ENCODE data around the gene ETV3.
"Not testable (repeated sequence)": the region's sequence is repeated elsewhere in the genome, so short reads cannot be mapped to it uniquely, and the experiment has no call there.

The ETV3 gene

DNA sequence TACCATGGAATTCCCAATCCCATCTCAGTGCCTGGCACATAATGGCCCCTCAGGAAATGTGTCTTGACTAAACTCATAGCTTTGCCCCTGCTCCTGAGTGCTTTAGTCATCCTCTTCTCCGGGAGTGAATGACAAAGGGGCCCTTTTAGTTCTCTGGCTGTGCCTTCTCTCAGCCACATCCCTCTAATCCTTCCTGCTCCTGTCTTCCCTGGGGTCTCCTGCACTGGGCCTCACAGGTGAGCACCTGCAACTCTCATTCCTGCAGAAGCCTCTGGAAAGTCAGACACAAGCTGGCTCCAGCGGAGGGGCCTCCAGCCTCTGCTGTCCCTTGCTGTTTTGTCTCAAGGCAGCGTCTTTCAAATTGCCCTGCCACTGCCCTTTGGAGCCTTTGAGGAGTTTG lies 24.6 kb downstream of the ETV3 start:
- in situ Hi-C loops (cut with HindIII; ENCODE audit: low sequenced_read_pairs), result no loop called here

DNA sequence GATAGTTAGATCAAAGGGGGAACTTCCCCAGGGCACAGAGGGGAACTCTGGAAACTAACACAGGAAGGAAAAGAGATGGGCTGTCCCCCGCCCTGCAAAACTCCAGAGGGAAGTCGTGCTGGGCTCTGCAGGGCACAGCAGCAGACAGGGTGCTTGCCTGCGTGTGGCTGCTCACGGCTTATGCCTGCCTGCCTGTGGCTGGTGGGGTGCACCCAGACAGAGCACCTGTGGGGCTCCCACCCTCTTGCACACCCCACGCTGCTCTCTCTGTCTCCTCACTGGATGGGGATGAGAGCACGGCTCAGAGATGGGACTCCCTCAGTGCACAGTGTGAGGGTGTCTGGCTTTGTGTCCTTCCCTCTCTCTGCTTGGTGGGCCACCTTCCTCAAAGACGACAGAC lies 25.1 kb downstream of the ETV3 start:
- in situ Hi-C loops (cut with HindIII; ENCODE audit: low sequenced_read_pairs), result no loop called here

DNA sequence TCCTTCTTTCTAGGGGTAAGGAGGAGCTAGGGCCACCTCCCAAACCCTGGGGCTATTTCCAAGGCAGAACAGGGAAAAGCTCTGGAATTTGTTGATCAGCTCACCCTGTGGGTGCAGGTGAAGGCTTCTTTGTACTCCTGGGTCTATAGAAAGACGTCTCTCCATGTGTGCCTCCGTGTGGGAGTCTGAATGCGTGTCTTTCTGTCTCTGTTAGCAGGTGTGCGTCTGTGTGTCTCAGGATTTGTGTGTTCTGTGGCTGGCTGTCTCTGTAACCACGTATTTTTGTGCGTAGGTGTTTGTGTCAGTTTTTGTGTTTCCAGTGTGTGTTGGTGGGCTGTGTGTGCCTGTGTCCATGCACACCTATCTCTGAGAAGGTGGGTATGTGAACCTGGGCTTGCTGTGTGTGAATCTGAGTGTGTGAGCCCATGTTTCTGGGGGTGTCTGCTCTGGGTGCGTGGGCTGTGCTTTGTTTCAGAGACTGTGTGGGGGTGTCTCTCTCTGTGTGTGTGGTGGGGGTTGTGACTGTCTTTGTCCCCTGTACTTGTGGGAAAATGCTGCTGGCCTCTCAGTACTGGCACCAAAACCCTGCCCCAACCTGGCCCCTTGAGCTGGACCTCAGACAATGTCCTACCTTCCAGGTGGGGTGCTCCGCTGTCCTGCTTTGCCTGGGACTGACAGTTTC lies 25.9 kb downstream of the ETV3 start:
- in situ Hi-C loops (cut with HindIII; ENCODE audit: low sequenced_read_pairs), result no loop called here

DNA sequence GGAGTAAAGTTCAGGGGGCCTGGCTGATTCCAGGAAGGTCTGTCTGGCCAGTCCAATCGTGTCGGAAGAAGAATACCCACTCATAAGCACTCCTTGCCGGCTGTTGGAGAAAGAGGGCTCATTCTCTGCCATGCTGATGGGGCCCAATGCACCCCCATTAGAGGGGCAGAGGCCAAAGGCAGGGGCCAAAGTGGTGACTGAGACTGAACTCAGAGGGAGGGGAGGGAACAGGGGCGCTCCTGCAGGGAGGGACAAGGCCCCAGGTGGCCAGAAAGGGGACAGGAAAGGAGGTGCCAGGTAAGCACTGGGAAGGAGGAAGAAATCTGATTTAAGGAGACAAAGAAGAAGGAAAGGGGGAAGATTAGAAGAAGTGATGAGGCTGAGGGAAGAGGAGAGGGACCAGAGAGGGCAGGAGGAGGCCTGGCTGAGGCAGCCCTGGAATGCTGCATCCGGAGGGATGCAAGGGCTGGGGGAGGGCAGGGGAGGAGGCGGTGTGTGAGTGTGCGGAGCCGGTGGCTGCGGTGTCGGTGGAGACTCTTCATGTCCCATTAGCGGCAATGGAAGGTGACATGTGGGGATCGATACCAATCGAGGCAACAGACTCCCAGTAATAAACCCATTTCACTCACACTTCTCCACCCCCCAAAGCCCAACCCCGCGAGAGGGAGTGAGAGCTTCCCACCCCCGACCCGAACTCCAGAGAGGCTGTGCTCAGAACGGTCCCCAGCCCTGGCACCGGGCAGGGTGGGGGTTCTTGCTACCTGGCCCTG lies 26.6 kb downstream of the ETV3 start:
- in situ Hi-C loops (cut with HindIII; ENCODE audit: low sequenced_read_pairs), result no loop called here

DNA sequence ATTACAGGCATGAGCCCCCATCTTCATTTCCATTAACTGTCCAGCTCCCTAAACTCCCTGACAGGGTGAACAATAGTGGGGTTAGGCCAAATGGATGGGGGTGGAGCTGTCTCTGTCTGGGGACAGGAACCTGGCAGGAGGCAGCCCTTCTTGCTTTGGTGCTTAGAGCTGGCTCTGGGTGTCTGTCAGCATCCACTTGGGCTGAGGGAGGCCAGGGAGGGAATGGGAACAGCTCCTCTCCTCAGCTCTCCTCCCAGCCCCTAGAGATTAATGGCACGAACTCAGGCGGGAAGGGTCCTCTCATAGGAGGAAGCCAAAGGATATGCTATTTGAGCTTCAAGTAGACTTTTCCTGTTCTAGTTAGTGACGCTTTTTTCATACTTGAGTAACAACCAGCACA lies 27.5 kb downstream of the ETV3 start:
- in situ Hi-C loops (cut with HindIII; ENCODE audit: low sequenced_read_pairs), result no loop called here

DNA sequence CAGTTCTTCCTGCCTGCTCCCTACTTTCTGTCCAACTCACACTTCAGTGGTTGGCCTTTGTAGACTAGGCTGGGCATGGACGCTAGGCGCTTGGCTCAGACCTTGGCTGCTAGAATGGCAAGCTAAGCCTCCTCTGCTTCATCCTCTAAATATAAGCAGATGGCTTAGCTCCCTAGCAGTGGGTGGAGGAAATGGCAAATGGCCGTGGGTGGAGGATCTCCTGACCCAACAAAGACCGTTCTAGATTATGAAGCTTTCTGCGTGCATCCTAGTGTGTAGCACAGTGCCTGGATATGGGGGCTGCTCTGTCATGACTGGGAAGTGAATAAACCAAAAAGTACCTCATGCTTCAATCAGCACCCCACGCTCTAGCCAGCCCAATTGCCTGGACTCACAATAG lies 28.2 kb downstream of the ETV3 start:
- in situ Hi-C loops (cut with HindIII; ENCODE audit: low sequenced_read_pairs), result no loop called here

DNA sequence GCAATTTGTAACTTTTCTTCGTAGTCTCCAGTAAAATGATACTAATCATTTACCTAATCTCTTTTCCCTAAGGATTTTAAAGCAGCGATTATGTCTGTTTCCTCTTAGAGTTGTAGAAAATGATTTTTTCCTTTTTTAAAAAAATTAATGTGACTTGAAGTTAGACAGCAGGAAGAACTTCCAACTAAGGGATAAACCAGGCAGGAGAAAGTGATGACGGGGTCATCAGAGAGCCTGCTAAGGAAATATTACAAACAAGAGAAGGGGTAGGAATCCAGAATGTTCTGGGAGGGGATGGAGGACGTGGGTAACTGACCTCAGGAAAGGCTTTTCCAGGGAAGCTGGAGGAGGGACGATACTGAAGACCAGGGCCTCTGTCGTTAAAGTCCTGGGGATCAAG lies 29.7 kb downstream of the ETV3 start:
- in situ Hi-C loops (cut with HindIII; ENCODE audit: low sequenced_read_pairs), result no loop called here

DNA sequence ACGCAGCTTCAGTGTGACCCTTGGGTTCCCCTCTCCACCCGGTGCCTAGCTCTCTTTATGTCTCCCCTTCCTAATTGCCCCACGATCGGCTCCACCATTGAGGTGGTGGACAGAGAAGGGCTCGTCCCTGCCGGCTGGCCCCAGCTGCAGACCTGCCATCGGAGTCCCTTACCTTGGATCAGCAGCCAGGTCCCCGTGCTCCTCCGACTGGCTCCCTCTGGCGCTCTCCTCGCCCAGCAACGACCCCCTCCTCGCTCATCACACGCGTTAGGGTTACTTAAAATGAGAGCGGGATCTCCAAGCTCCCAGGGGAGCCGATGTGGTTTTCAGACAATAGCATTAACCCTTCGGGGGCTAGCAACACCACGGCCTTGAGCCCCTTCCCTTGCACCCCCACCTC lies 30.5 kb downstream of the ETV3 start:
- in situ Hi-C loops (cut with HindIII; ENCODE audit: low sequenced_read_pairs), result no loop called here

DNA sequence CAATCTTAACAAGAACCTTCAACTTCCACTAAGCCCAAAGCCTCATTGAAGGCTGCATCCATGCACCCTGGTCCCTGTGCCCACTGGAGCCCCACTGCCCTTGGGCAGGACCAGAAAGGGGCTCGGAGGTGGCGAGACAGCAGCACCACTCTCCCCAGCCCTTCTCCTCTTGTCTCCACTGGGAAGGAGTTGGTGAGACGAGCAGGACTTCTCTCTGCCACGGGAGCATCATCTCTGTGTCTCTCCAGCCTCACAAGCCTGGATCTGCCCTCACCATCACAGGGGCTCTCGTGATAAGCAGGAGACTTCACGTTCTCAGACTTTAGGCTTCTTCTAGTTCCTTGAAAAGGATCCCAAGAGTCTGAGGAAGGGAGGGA lies 31.4 kb downstream of the ETV3 start:
- in situ Hi-C loops (cut with HindIII; ENCODE audit: low sequenced_read_pairs), result no loop called here

DNA sequence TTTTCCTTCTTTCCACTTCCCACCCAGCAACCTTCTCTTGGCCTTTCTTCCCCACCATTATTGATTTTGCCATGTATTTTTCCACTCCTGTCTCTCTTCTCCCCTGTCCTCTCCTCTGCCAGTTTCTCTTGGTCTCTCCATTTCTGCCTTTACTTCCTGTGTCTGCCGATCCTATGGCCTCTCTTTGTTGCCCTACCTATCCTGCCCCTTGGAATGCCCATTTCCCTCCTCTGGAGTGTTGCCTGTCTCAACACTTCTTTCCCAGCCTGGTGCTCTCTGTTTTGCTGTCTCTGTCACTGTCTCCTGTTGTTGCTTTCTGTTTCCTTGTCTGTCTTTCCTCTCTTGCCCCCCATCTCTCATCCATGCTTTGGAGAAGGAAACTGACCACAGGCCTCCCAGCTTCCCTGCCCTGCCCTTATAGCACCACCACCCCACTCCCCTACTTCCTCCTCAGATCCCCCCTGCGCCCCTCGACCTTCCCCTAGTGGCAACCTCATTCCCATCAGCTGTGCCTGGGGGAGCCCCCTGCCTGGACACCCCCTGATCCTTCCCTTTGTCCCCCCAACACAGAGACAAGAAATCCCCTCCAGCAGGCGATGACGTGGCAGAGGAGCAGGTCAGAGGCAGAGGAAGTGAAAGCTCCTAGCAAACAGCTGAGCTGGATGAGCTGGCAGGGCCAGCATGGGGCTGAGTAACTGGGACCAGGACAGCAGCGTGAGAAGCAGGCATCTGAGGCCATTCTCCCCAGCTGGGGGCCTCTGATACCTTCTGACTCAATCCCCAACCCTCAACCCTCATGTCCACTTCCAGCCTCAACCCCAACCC lies 32.0 kb downstream of the ETV3 start:
- in situ Hi-C loops (cut with HindIII; ENCODE audit: low sequenced_read_pairs), result no loop called here

DNA sequence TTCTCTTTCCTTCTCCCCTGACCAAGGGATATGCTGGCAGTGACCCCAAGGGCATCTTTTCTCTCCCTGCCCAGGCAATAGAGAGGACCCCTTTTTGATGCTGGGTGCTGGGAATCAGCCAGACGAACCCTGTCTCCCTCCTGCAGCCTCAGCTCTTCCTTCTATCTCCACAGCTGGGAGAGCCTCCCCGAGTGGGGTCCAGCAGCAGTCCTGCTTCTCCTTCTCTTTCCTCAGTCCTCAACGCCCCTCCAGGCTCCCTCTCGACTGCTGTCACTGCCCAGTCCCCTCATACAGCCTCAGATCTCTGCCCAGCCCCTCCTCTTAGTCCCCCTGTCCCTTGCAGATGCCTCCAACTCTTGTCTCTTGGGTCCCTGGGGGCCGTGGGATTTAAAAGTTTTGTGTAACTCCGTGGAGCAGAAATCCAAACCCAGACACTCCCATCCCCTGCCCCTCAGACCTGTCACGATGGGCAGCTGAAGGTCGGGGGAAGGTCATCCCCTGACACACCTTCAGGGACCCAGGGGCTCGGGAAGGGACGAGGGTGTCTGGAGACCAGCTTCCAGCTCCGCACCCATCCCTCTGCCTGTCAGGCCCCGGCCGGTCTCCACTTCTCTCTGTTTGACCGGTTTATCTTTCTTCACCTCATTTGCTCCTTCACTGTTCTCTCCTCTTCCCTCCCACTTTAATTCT lies 32.8 kb downstream of the ETV3 start:
- in situ Hi-C loops (cut with HindIII; ENCODE audit: low sequenced_read_pairs), result no loop called here

DNA sequence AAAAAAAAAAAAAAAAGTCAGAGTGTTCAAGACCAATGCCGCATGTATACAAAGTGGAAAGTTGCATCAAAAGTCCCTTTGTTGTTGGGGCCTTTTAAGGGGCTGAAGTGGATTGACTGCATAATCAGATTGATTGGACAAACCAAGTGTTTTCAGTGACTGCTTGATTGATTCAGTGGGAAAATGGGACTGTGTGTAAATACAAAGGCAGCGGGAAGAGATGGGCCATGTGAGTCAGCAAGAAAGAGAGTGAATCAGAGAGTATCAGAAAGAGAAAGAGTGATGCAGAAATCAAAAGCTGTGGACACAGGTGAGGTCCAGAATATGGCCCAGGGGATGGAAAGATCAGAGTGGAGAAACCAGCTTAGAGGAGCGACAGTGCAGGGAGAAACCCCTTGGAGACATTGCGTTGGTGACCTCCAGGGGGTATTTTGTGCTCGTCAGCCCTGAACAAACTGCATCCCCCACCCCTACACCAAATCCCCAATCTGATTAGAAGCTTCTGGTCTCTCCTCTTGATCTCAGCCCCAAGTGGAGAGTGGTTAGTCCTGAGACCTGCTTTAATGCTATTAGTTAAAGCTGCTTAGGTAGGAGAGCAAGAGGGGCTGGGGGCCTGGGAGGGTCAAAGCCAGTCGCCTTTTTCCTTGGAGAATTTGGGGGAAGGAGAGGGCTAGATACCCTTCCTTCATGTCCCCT lies 33.4 kb downstream of the ETV3 start:
- in situ Hi-C loops (cut with HindIII; ENCODE audit: low sequenced_read_pairs), result no loop called here

DNA sequence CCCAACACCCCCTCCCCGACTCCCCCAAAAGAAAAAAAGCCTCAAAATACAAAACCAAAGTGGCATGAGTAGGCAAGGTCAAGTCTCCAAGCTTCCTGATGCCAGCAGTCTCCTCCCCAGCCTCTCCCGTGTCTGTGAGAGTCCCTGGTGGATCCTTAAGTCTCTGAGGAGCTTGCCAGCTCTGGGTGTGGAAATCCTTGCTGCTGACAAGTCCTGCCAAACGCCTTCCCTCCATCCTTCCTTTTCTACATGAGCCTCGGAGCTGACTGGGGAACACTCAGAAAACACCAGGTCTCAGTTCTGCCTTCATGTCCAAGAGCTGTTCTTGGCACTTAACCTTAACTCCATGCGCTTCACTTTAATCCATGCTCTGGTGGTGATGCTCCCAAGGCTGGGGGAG lies 34.9 kb downstream of the ETV3 start:
- in situ Hi-C loops (cut with HindIII; ENCODE audit: low sequenced_read_pairs), result no loop called here

DNA sequence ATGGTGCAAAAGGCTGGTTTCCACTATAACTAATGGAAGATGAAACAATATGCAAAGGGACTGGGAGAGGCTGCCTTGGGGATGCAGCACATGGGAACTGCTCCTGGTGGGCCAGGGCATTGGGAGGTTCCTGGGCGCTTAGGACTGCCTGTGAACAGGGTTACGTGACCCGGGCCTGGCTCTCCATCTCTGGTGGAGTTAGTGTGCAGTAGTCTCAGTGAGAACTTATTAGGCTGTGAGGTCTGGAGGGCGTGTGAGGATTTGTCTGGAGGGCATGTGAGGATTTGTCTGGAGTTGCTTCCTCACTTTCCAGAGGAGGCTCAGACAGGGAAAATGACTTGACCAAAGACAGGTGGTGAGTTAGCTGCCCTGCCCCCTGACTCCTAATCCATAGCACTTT lies 37.0 kb downstream of the ETV3 start:
- in situ Hi-C loops (cut with HindIII; ENCODE audit: low sequenced_read_pairs), result no loop called here

DNA sequence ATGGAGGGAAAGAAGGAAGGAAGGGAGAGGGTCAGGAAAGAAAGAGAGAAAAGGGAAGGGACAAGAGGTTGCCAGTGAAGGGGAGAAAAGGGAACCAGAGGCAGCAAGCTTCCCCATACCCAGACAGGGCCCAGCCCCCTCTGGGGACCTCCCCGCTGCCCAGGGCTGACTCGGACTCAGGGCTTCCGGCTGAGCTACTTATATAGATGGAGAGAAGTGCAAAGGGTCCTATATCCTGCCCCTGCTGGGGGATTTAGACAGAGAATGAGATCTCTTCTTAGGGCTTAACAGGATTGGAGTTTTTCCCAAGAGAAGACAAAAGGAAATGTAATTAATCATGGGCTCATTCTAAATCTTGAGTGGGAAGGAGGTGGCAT lies 38.6 kb downstream of the ETV3 start, which contains the start of gene ETV3L:
Gene ETV3L (minus strand): TSS at position 176 of the 377 bp plus-strand sequence. CDS start 285 bp downstream, outside the sequence.
- in situ Hi-C loops (cut with HindIII; ENCODE audit: low sequenced_read_pairs), result no loop called here

DNA sequence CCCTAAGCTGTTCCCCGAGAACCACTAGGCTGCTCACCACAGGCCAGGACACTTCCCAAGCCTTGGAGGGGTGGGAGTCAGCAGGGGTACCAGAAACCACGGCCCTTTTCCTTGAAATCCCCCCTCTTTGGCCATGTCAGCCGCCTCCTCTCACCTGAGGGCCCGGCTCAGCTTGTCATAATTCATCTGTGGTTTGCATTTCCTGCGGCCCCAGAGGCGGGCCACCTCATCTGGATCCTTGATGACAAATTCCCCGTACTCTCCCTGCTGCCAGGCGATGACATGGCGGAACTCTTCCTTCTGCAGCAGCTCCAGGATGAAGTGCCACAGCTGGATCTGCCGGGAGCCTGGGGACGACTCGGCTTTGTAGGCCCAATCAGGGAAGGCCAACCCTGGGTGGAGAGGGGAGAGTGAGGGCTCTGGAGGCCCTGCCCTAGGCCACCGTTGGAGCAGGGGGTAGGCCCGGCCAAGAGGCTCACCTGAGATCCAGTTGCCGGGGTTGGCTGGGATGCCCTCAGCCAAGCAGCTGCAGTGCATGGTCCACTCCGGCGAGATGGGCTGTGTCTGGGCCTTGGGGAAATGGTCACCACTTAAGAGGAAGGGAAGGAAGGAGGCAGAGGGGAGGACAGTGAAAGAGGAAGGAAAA lies 39.1 kb downstream of the ETV3 start:
- in situ Hi-C loops (cut with HindIII; ENCODE audit: low sequenced_read_pairs), result not testable (repeated sequence)

DNA sequence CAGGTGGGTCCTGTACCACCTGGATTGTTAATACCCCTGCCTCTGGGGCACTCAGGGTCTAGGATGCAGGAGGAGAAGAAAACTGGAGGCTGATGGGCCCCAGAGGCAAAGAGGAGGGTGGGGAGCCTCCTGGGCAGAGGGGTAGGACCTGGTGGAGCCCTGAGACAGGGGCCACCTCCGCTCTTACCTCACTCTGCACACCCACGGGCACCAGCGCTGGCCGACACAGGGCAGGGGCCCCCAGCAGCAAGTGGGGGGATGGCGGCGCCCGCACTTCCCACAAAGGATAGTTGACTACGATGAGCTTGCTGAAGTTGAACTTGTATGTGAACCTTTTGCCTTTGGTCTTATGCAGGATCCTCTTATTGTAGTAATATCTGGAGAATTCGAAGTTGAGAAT lies 39.7 kb downstream of the ETV3 start:
- in situ Hi-C loops (cut with HindIII; ENCODE audit: low sequenced_read_pairs), result no loop called here

DNA sequence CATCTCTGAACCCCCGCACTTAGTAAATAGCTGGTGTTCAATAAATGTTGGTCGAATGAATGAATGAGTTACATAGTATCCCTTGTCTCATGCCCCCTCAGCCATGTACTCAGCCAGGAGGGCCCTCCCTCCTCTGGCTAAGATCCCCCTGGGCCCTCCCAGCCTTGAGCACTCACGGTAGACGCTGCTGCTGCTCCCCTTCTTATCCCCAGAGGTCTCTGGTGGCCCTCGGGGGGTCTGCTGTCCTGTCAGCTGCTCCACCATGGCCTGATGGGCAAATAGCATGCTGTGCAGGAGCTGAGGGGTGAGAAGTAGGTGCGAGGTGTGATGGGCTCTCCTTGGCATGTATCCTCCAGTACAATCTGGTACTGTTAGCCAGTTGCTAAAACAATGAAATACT lies 40.5 kb downstream of the ETV3 start:
- in situ Hi-C loops (cut with HindIII; ENCODE audit: low sequenced_read_pairs), result no loop called here

DNA sequence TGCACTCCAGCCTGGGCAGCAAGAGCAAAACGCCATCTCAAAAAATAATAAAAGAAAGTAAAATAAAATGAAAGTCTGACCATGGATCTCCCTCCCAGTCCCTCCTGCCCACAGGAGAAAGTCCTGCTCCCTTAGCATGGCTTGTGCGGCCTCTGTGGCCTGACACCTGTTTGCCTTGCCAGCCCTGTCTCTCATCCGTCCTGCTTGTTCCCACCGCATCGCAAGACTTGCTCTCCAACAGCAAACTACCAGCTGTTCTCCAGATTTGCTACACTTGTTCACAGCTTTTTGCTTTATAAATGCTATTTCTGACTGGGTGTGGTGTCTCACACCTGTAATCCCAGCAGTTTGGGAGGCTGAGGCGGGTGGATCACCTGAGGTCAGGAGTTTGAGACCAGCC lies 41.3 kb downstream of the ETV3 start:
- in situ Hi-C loops (cut with HindIII; ENCODE audit: low sequenced_read_pairs), result no loop called here

DNA sequence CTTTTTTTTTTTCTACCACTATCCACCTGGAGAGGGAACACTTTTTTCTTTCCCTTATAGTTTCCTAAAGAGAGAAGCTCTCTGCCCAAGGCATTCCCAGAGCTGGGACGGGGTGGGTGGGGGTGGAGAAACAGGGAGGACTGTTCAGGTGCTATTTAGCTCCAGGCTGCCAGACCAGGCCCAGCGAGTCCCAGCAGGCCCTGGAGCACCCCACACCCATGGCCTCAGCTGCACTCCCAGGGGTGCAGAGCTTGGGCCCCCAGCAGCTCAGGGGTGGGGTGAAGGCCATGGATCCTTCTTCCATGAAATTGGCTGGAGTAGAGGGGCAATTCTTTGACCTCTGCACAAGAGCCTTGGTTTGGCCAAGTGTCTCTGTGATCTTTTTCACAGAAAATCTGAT lies 42.6 kb downstream of the ETV3 start:
- in situ Hi-C loops (cut with HindIII; ENCODE audit: low sequenced_read_pairs), result no loop called here

Measured in DLD1 (cell line).